8988T (cell line): Measurements from ENCODE around the gene ZC2HC1B.

ENCODE experiments used
- DNase-seq: peaks from one replicate; pipeline ENCODE4 v3.0.0; 2011

ZC2HC1B gene

DNA sequence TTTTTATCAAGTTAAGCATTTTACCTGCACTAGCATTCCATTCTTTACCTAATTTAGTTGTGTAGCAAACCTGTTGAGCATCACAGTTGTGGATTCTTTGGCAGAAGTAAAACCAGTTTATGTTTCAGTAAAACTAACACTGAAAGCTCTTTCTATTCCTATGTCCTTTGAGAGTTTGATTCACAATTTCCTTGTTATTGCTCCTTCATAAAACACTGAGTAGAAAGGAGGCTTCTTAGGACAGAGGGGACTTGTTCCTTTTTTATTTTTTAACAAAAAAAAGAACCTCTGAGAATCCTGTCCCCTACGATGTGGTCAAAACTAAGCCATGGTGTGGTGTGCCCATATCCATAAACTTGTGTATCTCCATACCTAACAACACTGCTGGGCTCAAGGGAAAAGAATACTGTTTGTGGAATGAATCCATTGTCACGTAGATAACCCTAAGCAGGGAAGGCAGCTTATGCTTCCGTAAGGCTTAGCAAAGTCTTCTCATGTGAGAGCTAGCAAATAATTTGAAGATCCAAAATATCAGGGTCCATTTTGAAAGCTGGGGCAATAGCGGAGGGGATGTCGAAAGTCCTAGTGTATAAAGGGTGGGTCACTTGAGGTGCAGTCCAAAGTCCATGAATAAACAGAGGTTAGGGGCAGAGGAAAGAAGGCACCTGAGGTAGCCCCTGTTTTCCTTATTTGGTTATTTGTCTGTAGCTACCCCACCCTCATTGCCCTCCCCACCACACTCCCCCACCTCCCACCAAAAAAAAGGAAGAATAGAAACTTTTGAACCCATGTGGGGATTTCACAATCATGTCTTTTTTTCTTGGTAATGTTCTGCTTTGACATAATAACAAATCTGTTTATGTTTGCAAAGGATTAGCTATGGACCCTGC lies 72.7 kb downstream of the ZC2HC1B start:
- DNase-seq: no peak

DNA sequence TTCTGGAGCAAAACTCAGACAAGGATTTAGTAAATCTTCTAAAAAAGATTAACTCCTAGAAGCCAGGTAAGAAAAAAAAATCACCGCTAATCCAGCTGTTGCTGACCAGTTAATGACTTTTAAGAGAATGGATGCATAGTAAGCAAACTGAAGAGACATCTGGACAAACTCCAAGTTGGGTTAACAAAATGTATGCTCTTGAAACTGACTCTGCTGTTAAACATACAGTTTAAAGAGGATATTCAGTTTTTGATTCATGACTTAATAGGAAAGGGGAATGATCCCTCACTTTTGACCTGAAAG lies 73.3 kb downstream of the ZC2HC1B start:
- DNase-seq: no peak

DNA sequence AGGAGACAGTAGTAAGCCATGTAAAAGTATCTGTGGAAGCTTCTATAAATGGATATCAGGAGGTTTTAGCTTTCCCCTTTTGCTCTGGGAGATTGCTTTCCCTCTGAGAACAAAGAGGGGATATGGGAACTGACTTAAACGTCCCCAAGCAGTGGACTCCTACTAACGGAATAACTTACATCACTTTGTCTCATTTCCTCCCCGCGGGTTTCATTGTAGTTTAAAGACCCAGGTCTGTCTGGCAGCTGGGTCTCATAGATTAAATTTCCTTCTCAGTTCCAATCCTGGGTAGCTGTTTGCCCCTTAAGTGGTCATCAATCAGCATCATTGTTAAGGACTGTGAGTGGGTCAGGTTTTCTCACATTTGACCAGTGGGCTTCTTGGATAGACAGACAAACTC lies 75.1 kb downstream of the ZC2HC1B start:
- DNase-seq: no peak

DNA sequence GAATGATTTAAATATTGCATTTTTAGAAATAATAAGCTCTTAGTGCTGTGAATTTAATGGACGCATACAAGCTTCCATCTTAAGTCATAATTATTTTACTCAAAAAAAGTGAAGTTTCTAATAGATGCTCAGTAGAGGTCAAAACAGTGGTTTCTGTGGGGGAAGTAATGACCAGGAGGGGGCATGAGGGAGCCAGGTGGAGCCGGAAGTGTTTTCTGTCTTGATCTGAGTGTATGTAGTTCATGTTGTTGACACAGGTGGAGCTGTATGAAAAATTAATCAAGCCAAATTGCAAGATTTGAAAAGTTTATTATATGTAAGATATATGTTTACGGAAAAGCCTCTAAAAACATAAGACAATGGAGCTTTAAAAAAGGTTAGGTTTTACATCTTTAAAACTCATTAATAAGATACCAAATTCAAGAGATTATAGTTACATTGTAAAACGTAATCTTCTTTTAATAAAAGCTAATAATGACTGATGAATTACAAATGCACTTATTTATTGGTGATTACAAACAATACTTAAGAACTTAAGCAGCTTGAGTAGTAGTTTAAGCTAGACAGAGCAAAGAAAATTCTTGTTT lies 75.8 kb downstream of the ZC2HC1B start:
- DNase-seq: peak; percentile 32

DNA sequence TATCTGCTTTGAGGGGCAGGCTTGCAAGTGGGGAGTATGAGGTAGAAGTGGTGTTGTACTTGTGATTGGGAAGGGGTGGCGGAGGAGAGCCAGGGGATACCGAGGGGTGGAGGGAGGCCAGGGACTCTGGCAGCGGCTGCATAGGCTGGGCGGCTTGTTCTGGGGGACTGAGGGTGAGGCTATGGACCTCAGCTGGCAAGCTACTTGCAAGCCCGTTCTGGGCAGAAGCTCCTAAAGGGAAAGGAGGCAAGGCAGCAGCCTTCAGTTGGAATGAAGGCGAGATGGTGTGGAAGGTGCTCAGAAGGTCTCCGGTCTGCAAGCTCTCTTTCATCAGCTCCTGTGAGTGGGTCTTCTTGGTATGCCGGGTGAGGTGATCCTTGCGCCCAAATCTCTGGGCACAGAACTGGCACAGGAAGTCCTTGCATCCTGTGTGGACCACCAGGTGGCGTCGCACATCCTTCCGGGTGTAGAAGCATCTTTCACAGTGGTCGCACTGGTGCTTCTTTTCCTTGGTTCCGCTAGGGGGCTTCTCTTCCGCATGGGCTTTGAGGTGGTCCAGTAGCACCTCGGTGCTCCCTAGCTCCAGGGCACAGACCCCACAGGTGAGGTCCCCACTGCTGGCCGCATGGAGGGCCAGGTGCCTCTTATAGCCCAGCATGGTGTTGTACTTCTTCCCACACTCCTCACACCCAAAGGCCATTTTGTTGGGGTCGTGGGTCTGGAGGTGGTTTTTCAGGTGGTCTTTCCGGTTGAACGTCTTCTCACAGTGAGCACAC lies 77.8 kb downstream of the ZC2HC1B start:
- DNase-seq: peak; percentile 50

DNA sequence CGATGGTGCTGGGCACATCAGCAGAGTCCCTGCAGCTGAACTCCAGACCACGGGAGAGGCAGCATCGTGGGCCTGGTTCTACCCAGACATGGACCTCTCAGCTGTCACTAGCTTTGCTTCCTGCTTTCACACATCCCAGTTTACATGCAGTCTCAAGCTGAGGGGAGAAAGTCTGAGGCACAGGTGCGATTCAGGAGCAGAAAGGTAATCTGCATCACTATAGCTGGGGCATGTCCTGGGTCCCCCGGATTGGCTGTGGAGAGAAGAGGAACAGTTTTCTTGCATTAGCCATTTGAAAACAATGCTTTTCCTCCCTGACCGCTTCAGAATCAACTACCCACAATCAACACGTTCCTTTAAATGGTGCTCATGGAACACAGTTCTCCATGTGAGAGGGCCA lies 83.9 kb downstream of the ZC2HC1B start:
- no peak for DNase-seq

DNA sequence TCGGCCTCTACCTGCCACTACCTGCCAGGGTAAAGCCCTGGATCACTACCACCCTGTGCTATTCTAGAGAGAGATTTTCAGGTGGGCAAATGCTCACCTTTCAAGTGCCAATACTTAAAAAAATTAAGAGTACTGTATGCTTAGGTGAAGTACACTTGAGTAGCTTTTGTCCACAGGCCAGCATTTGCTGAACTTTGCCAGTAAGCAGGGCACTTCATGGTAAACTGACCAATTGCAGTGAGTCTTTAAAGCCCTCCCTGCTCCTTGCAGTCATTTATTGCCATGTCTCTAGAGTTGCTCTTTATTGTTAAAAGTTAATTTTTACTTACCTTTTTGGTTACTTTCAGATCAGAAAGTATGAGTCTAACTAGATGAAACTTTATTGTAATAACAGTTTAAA lies 85.3 kb downstream of the ZC2HC1B start:
- no peak for DNase-seq

DNA sequence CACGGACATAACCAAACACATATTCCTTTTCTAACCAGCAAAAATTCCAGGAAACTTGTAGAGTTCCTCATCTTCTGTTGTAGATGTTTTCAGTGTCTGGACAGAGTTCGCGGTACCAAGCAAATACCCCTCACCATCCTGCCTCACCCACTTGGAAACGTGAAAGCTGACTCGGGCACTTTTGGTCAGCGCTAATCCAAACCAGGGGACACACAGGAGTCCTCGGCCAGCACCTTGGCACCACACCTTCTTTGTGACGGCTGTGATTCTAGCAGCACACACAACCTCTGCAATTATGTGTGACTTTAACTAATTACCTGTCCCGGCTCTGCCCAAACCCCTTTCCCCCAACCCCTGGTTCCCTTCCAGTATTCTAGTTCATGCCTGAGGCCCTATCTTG lies 85.7 kb downstream of the ZC2HC1B start:
- DNase-seq: no peak

DNA sequence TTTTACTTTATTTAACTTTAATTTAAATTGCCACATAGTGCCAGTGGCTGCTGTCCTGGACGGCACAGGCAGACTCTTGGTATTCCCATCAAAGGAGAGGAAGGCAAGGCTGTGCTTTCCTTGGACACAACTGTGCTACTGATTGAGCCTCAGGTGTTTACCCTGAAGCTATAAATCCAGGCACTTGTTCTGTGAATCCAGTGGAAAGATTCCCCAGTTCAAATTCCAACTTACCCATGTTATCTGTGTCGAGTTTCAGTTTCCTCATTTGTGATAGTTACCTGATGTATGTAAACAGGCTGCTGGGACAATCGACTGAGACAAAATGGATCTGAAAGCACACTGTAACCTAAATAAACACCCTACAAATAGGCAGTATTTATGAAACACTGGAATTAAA lies 86.6 kb downstream of the ZC2HC1B start:
- DNase-seq: no peak

DNA sequence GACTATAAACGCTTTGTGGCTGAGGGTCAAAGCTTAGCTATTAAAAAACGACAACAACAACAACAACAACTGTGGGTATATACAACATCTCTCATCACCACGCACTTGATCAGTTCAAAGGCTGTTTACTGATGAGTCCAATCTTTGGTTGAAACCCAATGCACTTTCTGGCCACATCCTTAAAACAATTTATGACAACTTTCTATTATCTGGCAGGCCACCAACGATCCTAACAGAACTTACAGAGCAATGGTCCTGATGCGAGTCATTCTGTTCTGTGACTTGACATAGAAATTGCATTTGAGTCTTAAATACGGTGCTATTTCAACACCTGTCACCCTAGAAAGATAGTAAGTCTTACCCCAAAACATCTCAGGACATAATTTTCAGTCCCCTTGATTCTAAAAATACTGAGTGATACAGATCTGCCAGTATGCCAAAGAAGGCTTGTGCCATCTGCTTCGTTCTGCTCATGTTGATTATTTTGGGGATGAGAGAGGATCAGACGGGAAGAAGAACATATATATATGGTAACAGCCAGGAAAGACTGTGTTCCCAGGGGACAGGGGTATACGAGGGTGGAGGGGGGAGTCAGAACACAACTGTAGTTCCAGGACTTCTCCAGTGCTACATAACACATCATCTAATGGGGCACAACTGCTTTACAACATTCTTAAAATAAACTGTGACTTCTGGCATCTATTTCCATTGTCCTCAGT lies 87.9 kb downstream of the ZC2HC1B start:
- DNase-seq: no peak

DNA sequence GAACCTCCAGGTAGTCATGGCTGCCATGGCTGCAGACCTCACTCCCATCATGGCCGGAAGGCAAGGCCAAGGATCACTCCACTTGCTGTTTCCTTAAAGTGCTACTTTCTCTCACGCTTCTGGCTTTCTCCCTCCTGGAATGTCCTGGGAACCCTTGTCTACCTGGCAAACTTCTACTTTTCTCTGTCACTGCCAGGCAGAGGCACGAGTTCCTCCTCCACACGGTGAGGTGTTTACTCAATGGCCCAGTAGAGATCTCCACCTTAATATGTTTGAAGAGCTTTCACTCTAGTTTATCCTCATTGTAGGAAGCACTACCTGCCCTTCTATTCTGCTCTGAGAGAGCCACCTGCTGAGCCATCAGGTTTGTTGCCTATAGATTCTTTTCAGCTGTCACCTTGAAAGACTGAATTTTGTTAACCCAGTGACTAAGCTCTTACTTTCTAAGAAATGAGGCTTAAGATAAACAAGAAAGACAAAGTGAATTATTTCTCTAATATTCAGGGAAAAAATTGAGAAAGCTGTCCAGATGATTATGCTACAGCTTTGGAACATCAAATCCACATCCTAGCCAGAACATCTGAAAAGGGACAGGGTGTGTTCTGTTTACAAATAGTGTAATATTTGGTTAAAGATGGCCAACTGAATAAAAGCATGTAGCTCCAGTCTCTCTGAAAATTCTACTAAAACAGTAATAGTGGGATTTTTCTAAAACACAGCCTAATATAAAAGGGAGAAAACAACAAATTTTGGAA lies 88.8 kb downstream of the ZC2HC1B start:
- no peak for DNase-seq

DNA sequence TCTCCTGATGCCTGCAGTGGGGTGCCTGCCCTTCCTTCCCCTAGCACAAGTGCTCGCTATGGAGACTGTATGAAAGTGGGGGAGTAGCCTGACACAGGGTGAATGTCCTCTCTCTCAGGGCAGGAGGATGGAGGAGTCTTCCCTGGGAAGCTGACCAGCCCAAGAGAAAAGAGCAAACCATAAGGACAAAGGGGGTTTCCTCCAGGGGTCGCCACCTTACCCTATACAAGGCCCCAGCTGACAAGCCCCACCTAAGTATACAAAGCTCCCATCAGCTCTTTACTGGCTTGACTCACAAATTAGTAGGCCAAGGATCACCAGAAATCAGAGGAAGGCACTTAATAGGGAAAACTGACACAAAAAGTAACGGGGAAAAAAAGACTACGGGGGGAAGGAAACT lies 89.6 kb downstream of the ZC2HC1B start:
- DNase-seq: no peak

DNA sequence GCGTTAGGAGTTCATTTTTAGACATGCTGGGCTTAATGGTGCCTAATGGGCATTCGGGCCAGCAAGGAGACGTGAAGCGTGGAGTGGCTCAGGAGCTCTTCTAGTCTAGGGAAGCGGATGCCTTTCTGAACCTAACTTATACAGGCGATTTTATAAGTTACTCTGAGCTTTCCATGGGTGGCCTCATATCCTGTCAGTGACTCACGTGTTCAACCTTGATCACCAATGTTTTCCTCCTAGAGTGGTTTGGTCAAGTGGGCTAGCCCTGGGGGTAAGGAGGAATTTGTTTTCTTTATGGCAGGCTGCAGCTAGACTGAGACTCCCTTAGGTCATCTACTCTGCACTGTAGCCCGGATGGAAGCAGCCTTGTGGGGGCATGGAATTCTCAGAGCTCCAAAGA lies 91.7 kb downstream of the ZC2HC1B start:
- no peak for DNase-seq

DNA sequence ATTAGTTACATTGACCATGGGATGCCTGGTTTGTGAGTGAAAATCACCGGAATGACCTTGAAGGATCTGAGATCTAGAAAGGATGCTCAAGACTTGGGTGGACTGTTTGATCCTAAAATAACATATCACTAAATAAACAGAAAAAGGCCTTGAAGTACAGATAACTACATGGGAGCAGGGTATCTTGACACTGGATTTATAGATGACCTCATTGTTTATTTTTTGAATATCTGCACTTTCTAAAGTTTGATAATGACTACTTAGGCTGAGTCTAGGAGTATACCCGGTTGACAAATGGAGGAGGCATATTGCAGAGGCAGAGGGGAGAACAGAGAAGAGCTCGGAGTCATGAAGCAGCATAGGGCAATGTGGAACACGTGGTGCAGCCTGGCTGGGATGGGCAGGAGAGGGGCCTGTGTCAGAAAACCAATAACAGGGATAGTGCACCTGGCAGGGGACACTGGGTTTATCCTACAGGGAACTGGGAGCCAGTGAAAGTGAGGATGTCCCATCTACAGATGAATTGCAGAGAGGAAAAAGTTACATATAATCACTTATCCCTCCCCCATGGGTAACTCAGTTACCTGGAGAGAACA lies 93.5 kb downstream of the ZC2HC1B start:
- no peak for DNase-seq

DNA sequence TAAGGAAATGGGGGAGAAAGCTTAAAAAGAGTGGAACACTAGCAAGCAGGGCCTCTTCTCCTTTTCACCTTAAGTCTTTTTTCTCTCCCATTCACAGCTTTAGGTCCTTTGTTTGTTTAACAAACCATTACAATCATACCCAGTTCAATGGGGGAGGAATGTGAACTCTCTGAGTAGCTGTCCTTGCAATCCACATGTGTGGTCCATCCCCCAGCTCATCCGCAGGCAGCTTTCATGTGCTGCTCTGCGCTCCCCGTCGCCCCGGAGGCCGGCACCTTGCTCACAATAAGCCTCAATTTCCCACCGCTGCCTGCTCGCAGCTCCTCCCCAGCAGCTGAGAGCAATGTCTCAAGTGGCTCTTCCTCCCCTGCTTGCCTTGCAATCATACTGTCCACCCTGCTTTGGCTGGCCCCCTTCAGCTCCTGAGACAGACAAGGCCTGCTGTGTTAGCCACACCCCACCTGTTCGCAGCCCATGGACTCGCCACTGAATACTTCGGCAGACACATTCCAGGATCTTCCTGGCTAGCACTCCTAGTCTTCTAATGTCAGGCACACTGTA lies 94.6 kb downstream of the ZC2HC1B start:
- no peak for DNase-seq

DNA sequence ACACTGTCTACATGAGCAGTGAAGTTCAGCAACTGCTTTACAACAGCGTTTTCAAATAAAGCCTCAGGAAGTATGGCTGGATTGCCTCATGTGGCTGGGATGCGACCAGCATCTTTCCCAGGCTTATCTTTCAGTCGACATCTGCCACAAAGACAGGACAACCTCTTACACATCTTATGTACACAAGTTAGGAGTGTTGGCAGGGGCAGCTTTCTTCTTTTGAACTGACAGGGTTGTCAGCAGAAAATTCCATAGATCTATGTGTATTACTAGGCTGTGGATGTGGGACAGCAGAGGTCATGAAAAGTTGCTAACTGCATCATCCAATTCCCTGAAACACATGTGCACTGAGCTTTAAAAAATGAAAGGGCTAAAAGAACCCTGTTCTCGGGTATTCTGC lies 95.7 kb downstream of the ZC2HC1B start:
- no peak for DNase-seq

DNA sequence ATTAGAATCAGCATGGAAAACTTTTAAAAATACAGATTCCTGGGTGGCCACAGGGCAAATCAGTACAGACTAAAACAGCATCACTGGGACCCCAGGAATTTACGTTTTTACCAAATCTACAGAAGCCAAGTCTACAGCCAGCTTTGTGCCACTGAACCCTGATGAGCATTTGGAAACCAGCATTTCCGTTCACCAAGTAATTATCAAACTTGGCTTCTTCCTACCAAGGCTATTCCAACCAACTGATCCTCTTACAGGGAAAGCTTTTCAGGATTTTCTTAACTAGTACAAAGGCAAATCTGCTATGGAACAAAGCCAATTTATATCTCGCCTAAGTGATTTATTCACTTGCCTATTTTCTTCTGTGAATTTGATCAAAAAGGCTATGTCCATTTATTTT lies 96.8 kb downstream of the ZC2HC1B start:
- no peak for DNase-seq

DNA sequence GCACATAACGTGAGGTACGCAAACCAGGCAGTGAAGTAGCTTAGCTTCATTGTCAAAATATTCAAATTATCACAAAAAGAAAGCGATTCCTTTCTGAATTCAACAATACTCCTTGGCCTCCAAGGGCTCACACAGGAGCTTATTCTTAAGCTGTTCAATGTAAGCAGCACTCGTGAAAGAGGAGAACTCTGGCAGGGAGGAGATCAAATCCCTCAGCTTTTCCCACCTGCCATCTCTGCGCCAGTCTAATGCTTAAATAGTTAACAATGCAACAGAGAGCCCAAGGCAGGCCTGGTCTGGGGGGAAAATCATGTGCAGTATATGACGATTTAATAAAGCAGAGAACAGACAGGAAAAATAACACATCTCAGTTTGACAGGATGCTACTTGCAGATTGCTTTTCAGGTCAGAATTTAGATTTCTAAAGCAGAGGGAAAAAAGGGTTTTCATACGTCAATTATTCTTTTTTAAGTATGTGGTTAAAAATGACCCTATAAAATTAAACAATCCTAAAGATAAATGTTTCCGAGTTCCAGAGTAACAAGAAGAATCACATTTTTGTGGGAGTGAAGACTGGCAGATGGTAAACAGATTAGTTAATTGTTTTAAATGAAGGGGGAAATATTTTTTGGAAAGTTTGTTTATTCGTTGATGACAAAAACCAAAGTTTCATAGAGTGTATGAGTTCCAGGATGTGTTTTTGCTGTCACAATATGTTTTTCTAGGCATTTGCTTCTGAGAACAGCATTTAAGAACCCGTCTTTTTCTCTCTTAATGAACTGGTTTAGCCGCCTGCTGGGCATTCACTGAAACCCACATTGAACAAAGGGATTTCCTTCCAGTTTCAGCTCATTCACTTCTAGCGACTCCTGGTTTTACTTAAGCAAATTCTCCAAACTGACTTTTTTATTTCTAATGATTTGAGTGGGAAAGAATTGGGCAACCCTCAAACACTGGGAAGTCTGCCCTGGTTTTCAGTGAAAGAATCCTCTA lies 97.9 kb downstream of the ZC2HC1B start:
- no peak for DNase-seq

DNA sequence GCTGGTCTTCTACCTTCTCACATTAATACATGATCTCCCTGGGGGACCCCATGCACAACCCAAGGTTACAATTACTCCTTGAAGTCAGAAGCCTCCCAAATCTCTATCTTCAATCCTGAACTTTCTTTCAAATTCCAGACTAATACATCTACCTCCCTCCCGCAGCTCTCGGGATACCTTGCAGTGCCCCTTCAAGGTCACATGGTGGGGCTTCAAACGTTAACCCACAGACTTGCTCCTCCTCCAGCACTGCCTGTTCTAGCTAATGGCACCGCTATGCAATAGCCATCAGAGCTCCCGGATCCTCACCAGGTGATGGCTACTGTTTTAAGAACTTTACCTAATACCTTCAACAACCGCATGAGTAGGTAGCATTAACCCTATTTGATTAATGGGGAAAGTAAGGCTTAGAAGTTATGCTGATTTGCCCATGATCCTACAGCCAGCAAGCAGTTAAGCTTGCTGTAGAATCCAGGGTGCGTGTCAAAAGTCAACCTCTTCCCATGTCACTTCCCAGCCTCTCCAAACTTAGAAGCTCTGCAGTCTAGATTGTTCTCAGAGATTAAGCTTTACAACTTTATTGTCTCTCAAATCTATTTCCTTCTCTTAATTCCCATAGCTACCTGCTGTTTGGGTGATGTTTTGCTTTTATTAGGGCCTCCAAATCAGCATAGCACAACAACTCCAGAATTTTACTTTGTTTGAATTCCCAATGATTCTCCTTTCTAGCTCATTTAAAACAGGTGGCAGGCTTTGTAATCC lies 99.1 kb downstream of the ZC2HC1B start:
- no peak for DNase-seq

DNA sequence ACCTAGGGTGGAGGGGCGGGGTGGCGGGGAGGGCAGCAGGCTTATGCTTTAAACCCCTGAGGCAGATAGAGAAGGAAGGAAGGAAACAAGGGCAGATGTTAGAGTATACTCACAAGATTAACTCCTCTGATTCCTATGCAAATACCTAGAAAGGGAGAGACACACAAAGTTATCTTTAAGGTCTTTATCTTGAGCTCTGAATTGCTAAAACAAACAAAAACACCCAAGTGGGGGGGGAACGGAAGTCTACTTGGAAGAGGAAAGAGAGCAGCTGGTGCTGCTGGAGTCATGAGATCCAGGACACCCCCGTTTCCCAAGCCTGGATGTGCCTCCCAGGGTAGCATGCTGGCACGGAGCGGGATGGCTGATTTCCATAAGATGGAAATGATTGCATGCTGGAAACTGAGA lies 100.4 kb downstream of the ZC2HC1B start:
- DNase-seq: no peak
